Transverse colon (tissue), 4 donors: Measurements from ENCODE around the gene KCNQ2. TPM values are rescaled to one million over a fixed set of nuclear protein-coding genes. Genes with fewer than 3 reads are reported as not detected.

Experiments used
- DNase-seq: peaks from one replicate; pipeline ENCODE4 v3.0.0-alpha.2; 2019
- H3K27ac ChIP-seq, 4 donors: fragments of 200-600 bp; sonication (generic); 2 replicates each; pipeline ENCODE4 v1.5.1; 2016 to 2018; ENCODE audit warnings: inconsistent platforms in 4 of 4
- H3K27me3 ChIP-seq: fragments of 200-600 bp; sonication (generic); 2 replicates; pipeline ENCODE4 v1.5.1; 2017; ENCODE audit warnings: inconsistent platforms
- H3K36me3 ChIP-seq, 4 donors: fragments of 200-600 bp; sonication (generic); 2 replicates each; pipeline ENCODE4 v1.5.1; 2017 to 2019; ENCODE audit warnings: inconsistent platforms in 4 of 4
- H3K4me1 ChIP-seq, 4 donors: fragments of 200-600 bp; sonication (generic); 2 replicates each; pipeline ENCODE4 v1.5.1; 2017 to 2020; ENCODE audit warnings: inconsistent platforms in 4 of 4
- H3K4me3 ChIP-seq, 4 donors: fragments of 200-600 bp; sonication (generic); 1 replicate in 1 of 4; 2 replicates in 3 of 4; pipeline versions ENCODE4 v1.5.1 to v1.6.1; 2017 to 2019; ENCODE audit warnings: inconsistent platforms in 4 of 4
- H3K9me3 ChIP-seq, 2 donors: fragments of 200-600 bp; sonication (generic); 2 replicates each; pipeline ENCODE4 v1.5.1; 2017 to 2019; ENCODE audit warnings: inconsistent platforms in 2 of 2
- EP300 ChIP-seq: sonication (generic); formaldehyde crosslinking; IDR thresholded peaks from one replicate; pipeline ENCODE4 v1.6.1; 2017; ENCODE audit warnings: antibody characterized with exemption, low read depth
- POLR2A ChIP-seq: fragments of 450-650 bp; IDR thresholded peaks from one replicate; pipeline ENCODE4 v1.6.1; 2016; ENCODE audit warnings: antibody characterized with exemption, mild to moderate bottlenecking, moderate library complexity
- POLR2AphosphoS5 ChIP-seq, 3 donors: sonication (generic); formaldehyde crosslinking; IDR thresholded peaks; one replicate each; pipeline ENCODE4 v1.6.1; 2016; ENCODE audit warnings: antibody characterized with exemption in 3 of 3
- WGBS, 2 donors: methylation state at CpG; one replicate each; pipeline ENCODE4 v1.1.5; 2018; ENCODE audit warnings: low coverage in 1 of 2; 5-methylcytosine and 5-hydroxymethylcytosine counted together
- in situ Hi-C, 4 donors: fragments of 200-750 bp; cut with MboI; loops; one replicate each; pipeline versions ENCODE4 v1.15.0 to v1.15.1; 2017; ENCODE audit warnings: low sequenced_read_pairs in 3 of 4, low pct_ligation_motif_present in 1 of 4, low pct_unique_long_range_greater_than_20kb in 1 of 4
- intact Hi-C: fragments of 100-400 bp; cut with DNase I; formaldehyde crosslinking; loops from one replicate; pipeline ENCODE4 v1.15.1; 2023; ENCODE audit warnings: low total_unique reads
- total RNA-seq, 4 donors: library from RNA; depleted of rRNA; stranded (reverse); fragments of >200 nt; gene quantifications; one replicate each; pipeline ENCODE4 v1.1.0, GENCODE V29; 2016
- TF ChIP-seq, protein P1 (sequence below), 5 experiments: fragments of 200-600 bp in 3 of 5; fragments of 450-650 bp in 2 of 5; sonication (generic) in 3 of 5; IDR thresholded peaks; 1 replicate in 2 of 5; 2 replicates in 3 of 5; pipeline ENCODE4 v1.5.1; 2016 to 2017; ENCODE audit warnings: antibody characterized with exemption in 5 of 5, inconsistent platforms in 3 of 5, mild to moderate bottlenecking in 2 of 5, moderate library complexity in 1 of 5

KCNQ2 gene
- total RNA-seq, 4 donors from 2014 or later = 0.32 to 0.41 (median 0.37) TPM; not detected in 1

DNA sequence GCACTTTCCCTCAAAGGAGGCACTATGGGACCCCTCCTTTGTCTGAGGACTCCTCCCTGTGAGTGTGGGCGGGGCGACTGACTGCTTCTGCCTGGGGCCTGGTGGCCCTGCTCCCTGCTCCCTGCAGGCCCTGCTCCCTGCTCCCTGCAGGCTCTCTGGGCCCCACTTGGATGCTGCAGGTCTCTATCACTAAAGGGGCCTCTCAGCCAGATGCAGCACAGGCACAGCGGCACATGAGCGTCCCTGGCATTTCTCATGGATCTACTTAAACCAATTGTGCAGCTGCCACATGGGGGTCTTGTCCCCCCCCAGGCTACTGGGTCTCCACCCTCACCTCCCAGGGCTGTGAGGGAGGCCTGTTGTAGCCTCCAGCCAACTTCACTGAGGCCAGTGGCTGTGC, 18.6 kb upstream of the KCNQ2 start:
- TF ChIP-seq POLR2AphosphoS5 (IDR thresholded peaks at IDR 0.05) (no peak), EP300 (no peak), POLR2A (no peak)
- TF ChIP-seq, protein P1, sequence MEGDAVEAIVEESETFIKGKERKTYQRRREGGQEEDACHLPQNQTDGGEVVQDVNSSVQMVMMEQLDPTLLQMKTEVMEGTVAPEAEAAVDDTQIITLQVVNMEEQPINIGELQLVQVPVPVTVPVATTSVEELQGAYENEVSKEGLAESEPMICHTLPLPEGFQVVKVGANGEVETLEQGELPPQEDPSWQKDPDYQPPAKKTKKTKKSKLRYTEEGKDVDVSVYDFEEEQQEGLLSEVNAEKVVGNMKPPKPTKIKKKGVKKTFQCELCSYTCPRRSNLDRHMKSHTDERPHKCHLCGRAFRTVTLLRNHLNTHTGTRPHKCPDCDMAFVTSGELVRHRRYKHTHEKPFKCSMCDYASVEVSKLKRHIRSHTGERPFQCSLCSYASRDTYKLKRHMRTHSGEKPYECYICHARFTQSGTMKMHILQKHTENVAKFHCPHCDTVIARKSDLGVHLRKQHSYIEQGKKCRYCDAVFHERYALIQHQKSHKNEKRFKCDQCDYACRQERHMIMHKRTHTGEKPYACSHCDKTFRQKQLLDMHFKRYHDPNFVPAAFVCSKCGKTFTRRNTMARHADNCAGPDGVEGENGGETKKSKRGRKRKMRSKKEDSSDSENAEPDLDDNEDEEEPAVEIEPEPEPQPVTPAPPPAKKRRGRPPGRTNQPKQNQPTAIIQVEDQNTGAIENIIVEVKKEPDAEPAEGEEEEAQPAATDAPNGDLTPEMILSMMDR (IDR thresholded peaks at IDR 0.05) = no peak
- Histone ChIP-seq H3K36me3 (no peaks in the 10 kb centered on the region), H3K4me3 (no peak overlapping the region), H3K4me1 (peaks cover 0 to 2% (median under 1%) of the 10 kb centered on the region in 4 donors), H3K27ac (no peak overlapping the region), H3K9me3 (no peaks in the 10 kb centered on the region), H3K27me3 (peaks cover 55% of the 10 kb centered on the region)
- WGBS, 2 donors = 58% methylated on average over 3 of the region's 4 CpGs; no CpG with 5 or more reads in 1 of the 2 donors
- in situ Hi-C loops (no loop called here), intact Hi-C loops (no loop called here)
- DNase-seq = no peak

GRCh38 chr20:63490416-63490815, 18.0 kb upstream of the KCNQ2 start:
- DNase-seq = no peak
- H3K27ac ChIP-seq = no peak overlapping the region
- no peaks in the 10 kb centered on the region for H3K9me3 ChIP-seq
- in situ Hi-C loops (no loop called here), intact Hi-C loops (no loop called here)
- no peaks in the 10 kb centered on the region for H3K4me1 ChIP-seq
- H3K36me3 ChIP-seq = no peaks in the 10 kb centered on the region
- WGBS, 2 donors = 64% methylated on average over 23 of the region's 24 CpGs; no CpG with 5 or more reads in 1 of the 2 donors
- TF ChIP-seq EP300 (no peak), POLR2AphosphoS5 (IDR thresholded peaks at IDR 0.05) (no peak)
- no peak overlapping the region for H3K4me3 ChIP-seq
- H3K27me3 ChIP-seq = peaks cover 56% of the 10 kb centered on the region

DNA sequence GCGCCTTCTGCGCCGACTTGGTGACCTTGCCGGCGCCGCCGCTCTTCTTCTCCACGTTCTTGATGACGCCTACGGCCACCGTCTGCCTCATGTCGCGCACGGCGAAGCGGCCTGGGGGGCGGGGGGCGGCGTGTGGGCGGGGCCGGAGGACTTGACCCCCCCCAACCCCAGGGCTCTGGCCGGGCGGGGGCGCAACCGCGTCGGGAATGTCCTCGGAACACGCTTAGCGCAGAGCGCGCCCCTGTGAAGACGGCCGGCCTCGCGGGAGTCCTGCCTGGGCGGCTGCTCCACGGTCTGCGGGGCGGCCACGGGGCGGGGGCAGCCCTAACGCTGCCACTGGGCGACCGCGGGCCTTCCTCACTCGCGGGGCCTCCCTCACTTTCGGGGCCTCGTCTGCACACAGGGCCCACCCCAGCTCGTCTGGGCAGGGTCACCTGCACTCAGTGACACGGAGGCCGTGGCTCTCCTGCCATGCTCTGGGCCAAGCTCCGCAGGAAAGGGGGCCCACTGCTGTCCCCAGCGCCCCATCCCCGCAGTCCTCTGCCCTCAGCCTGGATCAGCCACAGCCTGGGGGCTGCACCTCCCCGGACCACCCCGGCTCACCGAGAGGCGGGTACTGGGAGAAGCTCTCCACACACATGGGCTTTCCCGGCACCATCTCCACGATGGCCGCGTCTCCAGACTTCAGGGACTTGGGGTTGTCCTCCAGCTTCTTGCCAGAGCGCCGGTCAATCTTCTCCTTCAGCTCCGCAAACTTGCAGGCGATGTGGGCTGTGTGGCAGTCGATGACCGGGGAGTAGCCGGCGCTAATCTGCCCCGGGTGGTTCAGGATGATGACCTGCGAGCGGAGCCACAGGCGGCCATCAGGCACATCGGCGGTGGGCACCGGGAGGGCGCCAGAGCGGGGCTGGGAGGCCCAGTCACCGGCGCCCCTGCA, 16.1 kb upstream of the KCNQ2 start:
- in situ Hi-C loops (no loop called here), intact Hi-C loops (no loop called here)
- Histone ChIP-seq H3K27ac (no peak overlapping the region), H3K36me3 (no peaks in the 10 kb centered on the region), H3K9me3 (no peaks in the 10 kb centered on the region), H3K27me3 (peaks cover 66% of the 10 kb centered on the region), H3K4me1 (no peaks in the 10 kb centered on the region), H3K4me3 (no peak overlapping the region)
- DNase-seq = no peak
- 29% methylated on average over 69 of the region's 83 CpGs; no CpG with 5 or more reads in 1 of the 2 donors for WGBS, 2 donors
- TF ChIP-seq EP300 (no peak), POLR2A (no peak), POLR2AphosphoS5 (IDR thresholded peaks at IDR 0.05) (no peak)
- TF ChIP-seq, protein P1 (IDR thresholded peaks at IDR 0.05) = no peak

DNA sequence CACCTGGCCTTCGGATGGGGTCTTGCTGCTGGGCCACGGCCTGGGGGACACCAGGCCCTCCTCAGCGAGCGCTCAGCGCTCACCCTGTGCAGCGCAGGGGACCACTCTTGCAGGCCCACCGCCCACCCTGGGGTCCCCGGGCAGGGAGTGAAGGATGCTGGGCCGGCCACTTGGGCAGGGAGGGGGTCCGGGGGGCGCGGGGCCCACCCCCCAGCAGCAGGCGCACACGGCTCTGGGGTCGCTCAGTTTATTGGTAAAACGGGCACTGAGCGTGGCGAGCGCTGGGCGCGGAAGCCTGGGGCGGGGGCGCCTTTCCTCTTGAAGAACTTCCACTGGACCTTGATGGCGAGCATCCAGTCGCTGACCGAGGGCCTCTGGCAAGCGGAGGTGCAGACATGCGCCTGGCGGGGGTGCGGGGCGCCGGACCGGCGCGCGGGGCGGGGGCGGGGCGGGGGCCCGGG, 15.4 kb upstream of the KCNQ2 start:
- no peaks in the 10 kb centered on the region for H3K9me3 ChIP-seq
- H3K36me3 ChIP-seq = no peaks in the 10 kb centered on the region
- no peak overlapping the region for H3K4me3 ChIP-seq
- 22% methylated on average over 13 of the region's 40 CpGs; no CpG with 5 or more reads in 1 of the 2 donors for WGBS, 2 donors
- no peak overlapping the region for H3K27ac ChIP-seq
- in situ Hi-C loops (no loop called here), intact Hi-C loops (no loop called here)
- DNase-seq = no peak
- peaks cover 73% of the 10 kb centered on the region for H3K27me3 ChIP-seq
- no peaks in the 10 kb centered on the region for H3K4me1 ChIP-seq
- TF ChIP-seq EP300 (no peak), POLR2AphosphoS5 (IDR thresholded peaks at IDR 0.05) (no peak), POLR2A (no peak)
- TF ChIP-seq, protein P1 (IDR thresholded peaks at IDR 0.05) = no peak
